ENCODE results near the gene IL1RAP.

IL1RAP gene

GRCh38 chr3:190581041-190581541 is 67.2 kb downstream of the IL1RAP start:
- DNase-seq: no peak

GRCh38 chr3:190582667-190583066 is 68.8 kb downstream of the IL1RAP start:
- DNase-seq: no peak

- no peak for DNase-seq
Observed at GRCh38 chr3:190585805-190586630, 72.1 kb downstream of the IL1RAP start.

- DNase-seq: no peak
Observed at GRCh38 chr3:190586631-190587011, 72.7 kb downstream of the IL1RAP start.

GRCh38 chr3:190588570-190588969 is 74.7 kb downstream of the IL1RAP start:
- DNase-seq: no peak

- no peak for DNase-seq
Observed at GRCh38 chr3:190589326-190589725, 75.4 kb downstream of the IL1RAP start.

- DNase-seq: peak; percentile 58
Observed at GRCh38 chr3:190591080-190591479, 77.2 kb downstream of the IL1RAP start.

GRCh38 chr3:190593075-190593474 is 79.2 kb downstream of the IL1RAP start:
- no peak for DNase-seq

GRCh38 chr3:190594171-190594570 is 80.3 kb downstream of the IL1RAP start:
- no peak for DNase-seq

- DNase-seq: no peak
Observed at GRCh38 chr3:190595179-190595795, 81.4 kb downstream of the IL1RAP start.

GRCh38 chr3:190595807-190596206 is 81.9 kb downstream of the IL1RAP start:
- DNase-seq: no peak

GRCh38 chr3:190596349-190597285 is 82.7 kb downstream of the IL1RAP start:
- no peak for DNase-seq

GRCh38 chr3:190597291-190597690 is 83.4 kb downstream of the IL1RAP start:
- DNase-seq: no peak

- no peak for DNase-seq
Observed at GRCh38 chr3:190601622-190602021, 87.7 kb downstream of the IL1RAP start.

GRCh38 chr3:190605385-190605784 is 91.5 kb downstream of the IL1RAP start:
- DNase-seq: no peak

GRCh38 chr3:190606596-190606995 is 92.7 kb downstream of the IL1RAP start:
- DNase-seq: no peak

GRCh38 chr3:190607021-190607420 is 93.1 kb downstream of the IL1RAP start:
- DNase-seq: no peak

GRCh38 chr3:190608850-190609589 is 95.1 kb downstream of the IL1RAP start:
- no peak for DNase-seq

GRCh38 chr3:190614226-190615059 is 100.6 kb downstream of the IL1RAP start:
- no peak for DNase-seq

- no peak for DNase-seq
Observed at GRCh38 chr3:190615060-190615384, 101.1 kb downstream of the IL1RAP start.

- peak; percentile 16 for DNase-seq
Observed at GRCh38 chr3:190615607-190616006, 101.7 kb downstream of the IL1RAP start.

- DNase-seq: no peak
Observed at GRCh38 chr3:190616637-190617036, 102.8 kb downstream of the IL1RAP start.

All from NCI-H774 (cell line).